OCI-LY1 (cell line): ENCODE data around the gene ZNF138.
"Not testable (repeated sequence)": the region's sequence is repeated elsewhere in the genome, so short reads cannot be mapped to it uniquely, and the experiment has no call there.

Experiments
- H2AFZ ChIP-seq: fragments of 200-600 bp; sonication (generic), shearing (Covaris generic); 2 replicates; pipeline ENCODE4 v1.6.0; 2014; ENCODE audit warnings: antibody characterized with exemption, mild to moderate bottlenecking, low read length
- H3F3A ChIP-seq: fragments of 200-600 bp; sonication (generic), shearing (Covaris generic); 2 replicates; pipeline ENCODE4 v1.6.0; 2014; ENCODE audit warnings: mild to moderate bottlenecking, antibody characterized with exemption, low read length, moderate library complexity; ENCODE audit not compliant: insufficient read depth
- H3K27ac ChIP-seq: fragments of 200-600 bp; sonication (generic); 2 replicates; pipeline ENCODE4 v1.5.1; 2014; ENCODE audit warnings: low read length, mixed run types, mild to moderate bottlenecking, low read depth; ENCODE audit not compliant: poor library complexity, severe bottlenecking
- H3K27me3 ChIP-seq: fragments of 200-600 bp; sonication (generic); 2 replicates; pipeline ENCODE4 v1.6.0; 2014; ENCODE audit warnings: antibody characterized with exemption, mild to moderate bottlenecking, low read length, moderate library complexity; ENCODE audit not compliant: insufficient read depth
- H3K36me3 ChIP-seq: fragments of 200-600 bp; sonication (generic); 2 replicates; pipeline ENCODE4 v1.6.1; 2014; ENCODE audit warnings: mild to moderate bottlenecking, antibody characterized with exemption, low read length, moderate library complexity, mixed read lengths; ENCODE audit not compliant: insufficient read depth
- H3K4me1 ChIP-seq: fragments of 200-600 bp; sonication (generic); 2 replicates; pipeline ENCODE4 v1.5.1; 2014; ENCODE audit warnings: mild to moderate bottlenecking, low read length, moderate library complexity; ENCODE audit not compliant: insufficient read depth, severe bottlenecking
- H3K4me2 ChIP-seq: fragments of 200-600 bp; sonication (generic), shearing (Covaris generic); 2 replicates; pipeline ENCODE4 v1.6.1; 2014; ENCODE audit warnings: low read length
- H3K4me3 ChIP-seq: fragments of 200-600 bp; sonication (generic); 2 replicates; pipeline ENCODE4 v1.5.1; 2014; ENCODE audit warnings: low read length, low read depth, mild to moderate bottlenecking, mixed read lengths; ENCODE audit not compliant: poor library complexity, severe bottlenecking
- H3K79me2 ChIP-seq: fragments of 200-600 bp; shearing (Covaris generic); 2 replicates; pipeline ENCODE4 v1.6.1; 2016; ENCODE audit warnings: mixed run types, low read length, mixed read lengths; ENCODE audit not compliant: insufficient read depth
- H3K9ac ChIP-seq: fragments of 200-600 bp; sonication (generic), shearing (Covaris generic); 2 replicates; pipeline ENCODE4 v1.6.1; 2014; ENCODE audit warnings: mild to moderate bottlenecking, low read length, mixed read lengths
- H3K9me2 ChIP-seq: fragments of 200-600 bp; sonication (generic), shearing (Covaris generic); 2 replicates; pipeline ENCODE4 v1.6.1; 2014; ENCODE audit warnings: low read depth, mild to moderate bottlenecking, low read length, mixed read lengths
- H3K9me3 ChIP-seq: fragments of 200-600 bp; shearing (Covaris generic); 2 replicates; pipeline ENCODE4 v1.6.1; 2014; ENCODE audit warnings: low read length, mixed read lengths
- H4K20me1 ChIP-seq: fragments of 200-600 bp; sonication (generic), shearing (Covaris generic); 2 replicates; pipeline ENCODE4 v1.6.0; 2016; ENCODE audit warnings: mild to moderate bottlenecking, low read length; ENCODE audit not compliant: insufficient read depth
- CTCF ChIP-seq: fragments of 200-600 bp; sonication (generic), shearing (Covaris generic); IDR thresholded peaks from 2 replicates; pipeline ENCODE4 v1.5.1; 2017; ENCODE audit warnings: mild to moderate bottlenecking, antibody characterized with exemption, low read length, moderate library complexity, mixed read lengths
- EZH2 ChIP-seq: fragments of 200-600 bp; sonication (generic), shearing (Covaris generic); IDR thresholded peaks from 2 replicates; pipeline ENCODE4 v1.8.0; 2017; ENCODE audit warnings: borderline replicate concordance, mixed run types, mild to moderate bottlenecking, antibody characterized with exemption, low read length, moderate library complexity, mixed read lengths

Gene ZNF138

GRCh38 chr7:64838051-64838450 is 43.8 kb downstream of the ZNF138 start:
- not testable (repeated sequence) for H3K4me1 ChIP-seq, H3K27ac ChIP-seq, H3K36me3 ChIP-seq, H3K4me3 ChIP-seq, H3F3A ChIP-seq, H3K27me3 ChIP-seq, H4K20me1 ChIP-seq, H3K9me2 ChIP-seq, H3K9me3 ChIP-seq, H3K4me2 ChIP-seq, H2AFZ ChIP-seq, H3K9ac ChIP-seq, H3K79me2 ChIP-seq

DNA sequence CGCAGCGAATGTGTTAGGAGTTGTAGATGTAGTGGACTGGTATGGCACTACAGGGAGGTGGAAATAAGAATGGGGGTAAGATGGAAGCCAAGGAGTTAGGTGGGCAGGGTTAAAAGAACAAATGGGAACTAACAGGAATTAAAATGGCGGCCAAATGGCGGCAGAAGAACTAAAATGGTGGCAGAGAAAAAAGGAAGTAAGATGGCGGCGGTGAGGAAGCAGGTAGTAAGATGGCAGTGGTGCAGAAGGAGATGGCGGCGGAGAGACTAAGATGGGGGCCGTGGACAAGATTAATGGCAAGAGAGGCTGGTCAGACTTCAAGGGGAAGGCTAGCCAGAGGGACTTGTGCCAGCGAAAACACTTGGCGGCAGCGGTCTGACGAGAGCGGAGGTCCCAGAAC is 44.5 kb downstream of the ZNF138 start:
- H3K9me3 ChIP-seq, result no peaks in the 10 kb centered on the region
- no peaks in the 10 kb centered on the region for H3K27me3 ChIP-seq
- H3K36me3 ChIP-seq, result no peaks in the 10 kb centered on the region
- no peaks in the 10 kb centered on the region for H3K4me1 ChIP-seq
- H3F3A ChIP-seq, result no peaks in the 10 kb centered on the region
- no peak overlapping the region for H3K27ac ChIP-seq
- H3K79me2 ChIP-seq, result no peaks in the 10 kb centered on the region
- no peak overlapping the region for H2AFZ ChIP-seq
- H3K4me3 ChIP-seq, result no peak overlapping the region
- no peaks in the 10 kb centered on the region for H4K20me1 ChIP-seq
- H3K9ac ChIP-seq, result no peak overlapping the region
- H3K9me2 ChIP-seq, result no peaks in the 10 kb centered on the region
- H3K4me2 ChIP-seq, result no peak overlapping the region
- no peak for TF ChIP-seq EZH2
- no peak for TF ChIP-seq CTCF

DNA sequence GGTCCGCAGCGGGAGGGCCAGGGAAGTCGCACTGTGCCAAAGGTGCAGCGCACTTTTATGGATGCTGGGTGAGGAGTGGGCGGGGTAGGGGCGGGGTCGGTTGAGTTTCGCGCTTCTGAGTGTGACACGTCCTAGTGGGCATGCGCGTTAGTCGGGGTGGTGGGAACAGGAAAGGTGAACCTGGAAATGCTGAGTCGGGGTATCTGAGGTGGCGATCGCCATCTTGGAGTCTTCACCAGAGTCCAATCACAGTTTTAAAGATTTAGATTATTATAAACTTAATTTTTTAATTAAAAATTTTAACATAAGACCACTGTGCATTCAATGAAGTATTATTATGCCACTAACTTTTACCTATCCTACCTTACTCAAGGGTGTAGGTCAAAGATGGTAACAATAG is 45.7 kb downstream of the ZNF138 start:
- Histone ChIP-seq H2AFZ (no peak overlapping the region), H3K4me2 (no peak overlapping the region), H3K9me3 (no peaks in the 10 kb centered on the region), H3K27me3 (no peaks in the 10 kb centered on the region), H3K4me3 (no peak overlapping the region), H3K27ac (no peak overlapping the region), H3K79me2 (no peaks in the 10 kb centered on the region), H3K36me3 (no peaks in the 10 kb centered on the region), H3K4me1 (no peaks in the 10 kb centered on the region), H3F3A (no peaks in the 10 kb centered on the region), H3K9ac (no peak overlapping the region), H3K9me2 (no peaks in the 10 kb centered on the region), H4K20me1 (no peaks in the 10 kb centered on the region)
- TF ChIP-seq CTCF (no peak), EZH2 (no peak)

DNA sequence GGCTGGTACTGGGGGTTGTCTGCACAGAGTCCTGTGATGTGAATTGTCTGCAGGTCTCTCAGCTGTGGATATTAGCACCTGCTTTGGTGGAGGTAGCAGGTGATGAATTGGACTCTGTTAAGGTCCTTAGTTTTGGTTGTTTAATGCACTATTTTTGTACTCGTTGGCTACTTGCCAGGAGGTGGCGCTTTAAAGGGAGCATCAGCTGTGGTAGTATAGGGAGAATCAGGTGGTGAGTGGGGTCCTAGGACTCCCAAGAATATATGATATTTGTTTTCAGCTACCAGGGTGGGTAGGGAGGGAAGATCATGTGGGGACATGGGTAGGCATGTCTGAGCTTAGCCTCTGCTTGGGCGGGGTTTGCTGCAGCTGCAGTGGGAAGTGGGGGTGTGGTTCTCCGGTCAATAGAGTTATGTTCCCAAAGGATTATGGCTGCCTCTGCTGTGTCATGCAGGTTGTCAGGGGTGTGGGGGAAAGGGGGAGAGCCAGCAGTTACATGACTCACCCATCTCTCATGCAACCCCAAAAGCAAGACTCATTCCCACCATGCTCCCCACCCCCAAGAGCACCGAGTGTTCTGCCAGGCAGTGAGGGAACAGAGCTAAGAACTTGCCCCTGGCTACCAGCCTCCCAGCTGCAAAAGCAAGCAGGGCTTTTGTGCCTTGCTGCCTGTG is 55.2 kb downstream of the ZNF138 start:
- H3K4me1 ChIP-seq, result no peaks in the 10 kb centered on the region
- no peak overlapping the region for H3K4me2 ChIP-seq
- H3K4me3 ChIP-seq, result no peak overlapping the region

More for the DNA sequence above, 55.2 kb downstream of the ZNF138 start:
- Histone ChIP-seq H4K20me1 (no peaks in the 10 kb centered on the region), H3F3A (no peaks in the 10 kb centered on the region), H3K27ac (no peak overlapping the region), H3K79me2 (no peaks in the 10 kb centered on the region), H3K36me3 (no peaks in the 10 kb centered on the region), H3K27me3 (no peaks in the 10 kb centered on the region), H2AFZ (no peak overlapping the region), H3K9me3 (no peaks in the 10 kb centered on the region), H3K9me2 (no peaks in the 10 kb centered on the region), H3K9ac (no peak overlapping the region)
- TF ChIP-seq EZH2 (no peak), CTCF (peak; percentile 27; the same call in 1 of the 2 replicates)
